IMR-90 (cell line): ENCODE measurements around the gene REST. TPM values are rescaled to one million over a fixed set of nuclear protein-coding genes. Genes with fewer than 3 reads are reported as not detected.

Experiments
- ATAC-seq: fragments of 200-7000 bp; cut with Tn5 transposase; 2 replicates; pipeline ENCODE4 v1.9.1; 2020; ENCODE audit warnings: low read depth, mild to moderate bottlenecking, moderate library complexity
- BruUV-seq: library from RNA; stranded (reverse); fragments of 400-500 nt; replicated peaks from 2 replicates; lab custom pipeline; 2021; lab: Mats Ljungman, UMichigan
- CTCF ChIA-PET: fragments of 300-600 bp; formaldehyde crosslinking; extraction: SDS; loops from one replicate; lab custom pipeline; 2021; ENCODE audit warnings: antibody characterized with exemption; lab: Yijun Ruan, JAX
- POLR2A ChIA-PET: fragments of 300-600 bp; sonication (Branson Sonifier 250); formaldehyde crosslinking; loops from one replicate; lab custom pipeline; 2022; ENCODE audit warnings: antibody characterized with exemption; ENCODE audit not compliant: unreplicated experiment; lab: Charles Lee
- DNase-seq: peaks from one replicate; pipeline ENCODE4 v3.0.0; 2013
- H2AFZ ChIP-seq: replicated peaks from 2 replicates; pipeline ENCODE3; 2013; ENCODE audit warnings: low read length, mild to moderate bottlenecking; ENCODE audit not compliant: poor library complexity
- H2AK5ac ChIP-seq: 2 replicates; pipeline ENCODE4 v1.6.1; 2013; ENCODE audit warnings: low read depth, low read length, inconsistent platforms
- H2AK9ac ChIP-seq: replicated peaks from 2 replicates; pipeline ENCODE3; 2013; ENCODE audit warnings: mild to moderate bottlenecking, low read depth, low read length, moderate library complexity; ENCODE audit not compliant: poor library complexity
- H2BK120ac ChIP-seq: 2 replicates; pipeline ENCODE4 v1.6.1; 2013; ENCODE audit warnings: low read depth, low read length, inconsistent platforms
- H2BK15ac ChIP-seq: 3 replicates; pipeline ENCODE4 v1.6.1; 2013; ENCODE audit warnings: low read depth, low read length, inconsistent platforms
- H2BK20ac ChIP-seq: 2 replicates; pipeline ENCODE4 v1.6.1; 2013; ENCODE audit warnings: low read depth, mild to moderate bottlenecking, inconsistent platforms, low read length, moderate library complexity
- H2BK5ac ChIP-seq: 2 replicates; pipeline ENCODE4 v1.6.1; 2013; ENCODE audit warnings: mild to moderate bottlenecking, low read depth, low read length, inconsistent platforms; ENCODE audit not compliant: poor library complexity, severe bottlenecking
- H3K14ac ChIP-seq: replicated peaks from 2 replicates; pipeline ENCODE4 v1.6.1; 2013; ENCODE audit warnings: low read depth, low read length, inconsistent platforms
- H3K18ac ChIP-seq: 2 replicates; pipeline ENCODE4 v1.6.1; 2013; ENCODE audit warnings: low read depth, low read length, control low read depth
- H3K23ac ChIP-seq: 2 replicates; pipeline ENCODE4 v1.6.1; 2013; ENCODE audit warnings: low read depth, low read length, inconsistent platforms
- H3K27ac ChIP-seq: 2 replicates; pipeline ENCODE4 v1.5.1; 2013; ENCODE audit warnings: mild to moderate bottlenecking, control low read depth, low read length; ENCODE audit not compliant: insufficient read depth
- H3K27me3 ChIP-seq: 2 replicates; pipeline ENCODE4 v1.6.1; 2013; ENCODE audit warnings: low read length; ENCODE audit not compliant: control insufficient read depth, insufficient read depth
- H3K36me3 ChIP-seq: 2 replicates; pipeline ENCODE4 v1.6.1; 2013; ENCODE audit warnings: low read length, mixed read lengths; ENCODE audit not compliant: control insufficient read depth, insufficient read depth
- H3K4ac ChIP-seq: 2 replicates; pipeline ENCODE4 v1.6.1; 2013; ENCODE audit warnings: low read depth, low read length, inconsistent platforms
- H3K4me1 ChIP-seq: 2 replicates; pipeline ENCODE4 v1.6.1; 2013; ENCODE audit warnings: low read length, mixed read lengths; ENCODE audit not compliant: control insufficient read depth, insufficient read depth
- H3K4me2 ChIP-seq: 2 replicates; pipeline ENCODE4 v1.6.1; 2013; ENCODE audit warnings: low read depth, mild to moderate bottlenecking, control low read depth, low read length, moderate library complexity
- H3K4me3 ChIP-seq: 2 replicates; pipeline ENCODE4 v1.5.1; 2013; ENCODE audit warnings: low read depth, mild to moderate bottlenecking, control low read depth, low read length, moderate library complexity; ENCODE audit not compliant: insufficient read depth
- H3K56ac ChIP-seq: 2 replicates; pipeline ENCODE4 v1.6.1; 2013; ENCODE audit warnings: low read length, inconsistent platforms; ENCODE audit not compliant: insufficient read depth; ENCODE audit errors: extremely low read depth
- H3K79me1 ChIP-seq, 2 experiments: 2 replicates each; pipeline ENCODE4 v1.6.1; 2013; ENCODE audit warnings: low read length in 2 of 2, inconsistent platforms in 1 of 2, low read depth in 1 of 2
- H3K9ac ChIP-seq: 2 replicates; pipeline ENCODE4 v1.6.1; 2013; ENCODE audit warnings: low read depth, low read length, control low read depth
- H3K9me1 ChIP-seq: 2 replicates; pipeline ENCODE4 v1.6.1; 2013; ENCODE audit warnings: low read length, inconsistent platforms; ENCODE audit not compliant: insufficient read depth
- H3K9me3 ChIP-seq: 2 replicates; pipeline ENCODE4 v1.6.1; 2013; ENCODE audit warnings: low read length; ENCODE audit not compliant: control insufficient read depth, insufficient read depth
- H4K20me1 ChIP-seq: 2 replicates; pipeline ENCODE4 v1.6.1; 2013; ENCODE audit warnings: low read length, inconsistent platforms; ENCODE audit not compliant: insufficient read depth
- H4K5ac ChIP-seq: 2 replicates; pipeline ENCODE4 v1.6.1; 2013; ENCODE audit warnings: mild to moderate bottlenecking, low read depth, low read length, control low read depth
- H4K8ac ChIP-seq, 2 experiments: 2 replicates each; pipeline ENCODE4 v1.6.1; 2013; ENCODE audit warnings: low read depth in 2 of 2, low read length in 2 of 2, control low read depth in 1 of 2, inconsistent platforms in 1 of 2
- H4K91ac ChIP-seq: 2 replicates; pipeline ENCODE4 v1.6.1; 2013; ENCODE audit warnings: low read depth, low read length, inconsistent platforms; ENCODE audit not compliant: insufficient read depth
- CEBPB ChIP-seq: IDR thresholded peaks from 2 replicates; pipeline ENCODE4 v1.6.1; 2012; ENCODE audit warnings: low read depth, low read length, improper control_type of control experiment
- MXI1 ChIP-seq: IDR thresholded peaks from 2 replicates; pipeline ENCODE4 v1.6.1; 2012; ENCODE audit warnings: low read depth, mild to moderate bottlenecking, low read length, moderate library complexity, borderline replicate concordance
- WGBS, 2 experiments: methylation state at CpG; one replicate each; pipeline versions ENCODE4 v1.1.5 to v1.1.7; 2013; ENCODE audit warnings: missing lambda C conversion rate in 2 of 2; ENCODE audit not compliant: insufficient read length in 1 of 2; ENCODE audit errors: extremely low coverage in 2 of 2; 5-methylcytosine and 5-hydroxymethylcytosine counted together
- dilution Hi-C: fragments of 300-500 bp; cut with HindIII; formaldehyde crosslinking; loops from one replicate; pipeline ENCODE4 v1.14.3; 2018; ENCODE audit warnings: low sequenced_read_pairs; ENCODE audit not compliant: unreplicated experiment
- in situ Hi-C: fragments of 300-500 bp; cut with MboI; formaldehyde crosslinking; loops from 3 replicates; pipeline ENCODE4 v1.14.3; 2019; ENCODE audit warnings: low sequenced_read_pairs, inconsistent platforms, mixed read lengths
- intact Hi-C: fragments of 100-400 bp; cut with micrococcal nuclease; formaldehyde crosslinking; loops from 2 replicates; pipeline ENCODE4 v1.10.0; 2022
- polyA plus RNA-seq, 3 experiments: library from polyadenylated mRNA; depleted of rRNA; stranded (reverse); fragments of >200 nt; gene quantifications; 2 replicates each; pipeline ENCODE4 v1.2.3, GENCODE V29; 2012; ENCODE audit warnings: low replicate concordance in 1 of 3
- total RNA-seq: library from RNA; depleted of rRNA; stranded (reverse); fragments of >200 nt; gene quantifications from 2 replicates; pipeline ENCODE4 v1.2.3, GENCODE V29; 2012

The REST gene
- total and polyA plus RNA-seq, 2 of the 4 experiments (the other 2 are of a cell fraction), result 10.0 to 66.9 TPM

GRCh38 chr4:56906489-56907393, 959 bp upstream of the REST start:
- no peak overlapping the region for H2BK15ac ChIP-seq
- ATAC-seq, result no peak
- no peak overlapping the region for H3K14ac ChIP-seq
- H3K27ac ChIP-seq, result no peak overlapping the region
- peak overlapping the region; percentile 85 for H3K4me2 ChIP-seq
- H4K8ac ChIP-seq, result no peak overlapping the region
- H2BK120ac ChIP-seq, result no peak overlapping the region
- POLR2A ChIA-PET, result interaction anchor here (0.6 kb wide), 1 partner anchor 55 kb away, joined by 13 read pairs; no protein-coding TSS in a partner anchor
- 0 out of 2 replicates have a peak overlapping the region, but pooled peaks have one; percentile 14 for H3K23ac ChIP-seq
- no peak overlapping the region for H3K4ac ChIP-seq
- DNase-seq, result no peak
- dilution Hi-C loops (no loop called here), intact Hi-C loops (no loop called here), in situ Hi-C loops (no loop called here)
- no peak overlapping the region for H2BK5ac ChIP-seq
- H4K20me1 ChIP-seq, result peaks cover 24% of the 10 kb centered on the region
- H3K9me3 ChIP-seq, result no peaks in the 10 kb centered on the region
- peak overlapping the region; percentile 76 for H2AFZ ChIP-seq
- no peak overlapping the region for H3K56ac ChIP-seq
- no peak overlapping the region for H2AK9ac ChIP-seq
- H2AK5ac ChIP-seq, result no peak overlapping the region
- CTCF ChIA-PET, result no interaction called here
- no peak overlapping the region for H2BK20ac ChIP-seq
- no peak overlapping the region for H3K9ac ChIP-seq
- no TSS peak for BruUV-seq
- no peak overlapping the region for H4K5ac ChIP-seq
- WGBS, 2 experiments, result 33% methylated on average over 6 of the region's 19 CpGs; no CpG with 5 or more reads in 1 of the 2 experiments
- no peak overlapping the region for H3K18ac ChIP-seq
- no peak overlapping the region for H4K91ac ChIP-seq
- no peak for TF ChIP-seq MXI1
- 0 out of 2 replicates have a peak, but pooled peaks have one; percentile 25 for TF ChIP-seq CEBPB
- peaks cover 6% of the 10 kb centered on the region for H3K36me3 ChIP-seq
- H3K9me1 ChIP-seq, result peaks cover 10% of the 10 kb centered on the region; the same call in 1 of the 2 replicates
- H3K4me1 ChIP-seq, result peaks cover 7% of the 10 kb centered on the region; the same call in 1 of the 2 replicates
- H3K27me3 ChIP-seq, result peaks cover 9% of the 10 kb centered on the region
- H3K79me1 ChIP-seq, result peaks cover 3 to 23% of the 10 kb centered on the region in 2 experiments; a peak in 3 of 4 replicates
- H3K4me3 ChIP-seq, result peak overlapping the region; percentile 76
